Endothelial cell of umbilical vein (primary cell): ENCODE measurements around the gene HFE.

Source experiments
- CTCF ChIP-seq, 2 donors: IDR thresholded peaks; 1 replicate in 1 of 2; 2 replicates in 1 of 2; pipeline ENCODE4 v1.5.1; 2011; ENCODE audit warnings: low read length in 2 of 2, mild to moderate bottlenecking in 2 of 2, moderate library complexity in 2 of 2, control low read depth in 1 of 2, inconsistent platforms in 1 of 2, low read depth in 1 of 2; ENCODE audit not compliant: insufficient read depth in 1 of 2; ENCODE audit errors: extremely low read depth in 1 of 2
- EZH2 ChIP-seq: IDR thresholded peaks from 2 replicates; pipeline ENCODE4 v1.6.1; 2012; ENCODE audit warnings: borderline replicate concordance, low read depth, mild to moderate bottlenecking, moderate library complexity, low read length, inconsistent platforms; ENCODE audit not compliant: severe bottlenecking
- GATA2 ChIP-seq: IDR thresholded peaks from 2 replicates; pipeline ENCODE4 v1.7.0; 2011; ENCODE audit warnings: low read depth, mild to moderate bottlenecking, moderate library complexity, mixed read lengths, low read length; ENCODE audit not compliant: insufficient read length, insufficient read depth
- MAX ChIP-seq: IDR thresholded peaks from 2 replicates; pipeline ENCODE4 v1.6.1; 2011; ENCODE audit not compliant: insufficient read depth, insufficient read length
- MYC ChIP-seq: IDR thresholded peaks from one replicate; pipeline ENCODE4 v1.6.1; 2011; ENCODE audit warnings: mild to moderate bottlenecking, low read depth, low read length
- POLR2A ChIP-seq: IDR thresholded peaks from 2 replicates; pipeline ENCODE4 v1.6.1; 2012; ENCODE audit warnings: low read depth, mild to moderate bottlenecking, control low read depth, low read length
- POLR2AphosphoS5 ChIP-seq: IDR thresholded peaks from 2 replicates; pipeline ENCODE4 v1.6.1; 2012; ENCODE audit warnings: low read depth, mild to moderate bottlenecking, control low read depth, low read length, moderate library complexity; ENCODE audit not compliant: insufficient read depth

- TF ChIP-seq CTCF (IDR thresholded peaks at IDR 0.05; ENCODE audit: extremely low read depth in 1 of 2, insufficient read depth in 1 of 2, low read depth in 1 of 2, low read length in 2 of 2) (no peak), POLR2A (no peak), POLR2AphosphoS5 (no peak), EZH2 (no peak), MYC (no peak), MAX (no peak), GATA2 (no peak)
Observed at GRCh38 chr6:26121141-26122004, 34.1 kb downstream of the HFE start.
